GM23338 (cell line): ENCODE measurements around the gene AGR2. TPM values are rescaled to one million over a fixed set of nuclear protein-coding genes. Genes with fewer than 3 reads are reported as not detected.

ENCODE experiments used
- ATAC-seq: fragments of 200-7000 bp; cut with Tn5 transposase; 3 replicates; pipeline ENCODE4 v1.9.1; 2020
- DNase-seq: peaks from one replicate; pipeline ENCODE4 v3.0.0-alpha.2; 2015; ENCODE audit warnings: low spot score
- H2AFZ ChIP-seq: fragments of 200-600 bp; sonication (generic); 2 replicates; pipeline ENCODE4 v1.8.0; 2016; ENCODE audit warnings: antibody characterized with exemption, mild to moderate bottlenecking, moderate library complexity
- H3F3A ChIP-seq: fragments of 200-600 bp; sonication (generic); replicated peaks from 2 replicates; pipeline ENCODE4 v1.8.0; 2017; ENCODE audit warnings: antibody characterized with exemption, mixed run types, low read depth
- H3K27ac ChIP-seq: fragments of 200-600 bp; sonication (generic); 2 replicates; pipeline ENCODE4 v1.6.1; 2016; ENCODE audit warnings: low read depth
- H3K27me3 ChIP-seq: fragments of 200-600 bp; sonication (generic); 2 replicates; pipeline ENCODE4 v1.8.0; 2016; ENCODE audit warnings: mild to moderate bottlenecking, mixed run types, moderate library complexity; ENCODE audit not compliant: insufficient read depth
- H3K36me3 ChIP-seq: fragments of 200-600 bp; sonication (generic); 2 replicates; pipeline ENCODE4 v1.8.0; 2016; ENCODE audit warnings: mild to moderate bottlenecking; ENCODE audit not compliant: insufficient read depth
- H3K4me1 ChIP-seq: fragments of 200-600 bp; sonication (generic); 2 replicates; pipeline ENCODE4 v1.8.0; 2016; ENCODE audit warnings: mild to moderate bottlenecking, moderate library complexity; ENCODE audit not compliant: insufficient read depth
- H3K4me2 ChIP-seq: fragments of 200-600 bp; sonication (generic); 2 replicates; pipeline ENCODE4 v1.7.1; 2017; ENCODE audit warnings: mixed run types
- H3K4me3 ChIP-seq: fragments of 200-600 bp; sonication (generic); 2 replicates; pipeline ENCODE4 v1.6.1; 2016; ENCODE audit warnings: mixed run types
- H3K79me2 ChIP-seq: fragments of 200-600 bp; sonication (generic); replicated peaks from 2 replicates; pipeline ENCODE4 v1.8.0; 2017; ENCODE audit warnings: mild to moderate bottlenecking; ENCODE audit not compliant: insufficient read depth
- H3K9me2 ChIP-seq: fragments of 200-600 bp; sonication (generic); 2 replicates; pipeline ENCODE4 v1.8.0; 2017; ENCODE audit not compliant: insufficient read depth
- H4K20me1 ChIP-seq: fragments of 200-600 bp; sonication (generic); replicated peaks from 2 replicates; pipeline ENCODE4 v1.8.0; 2017; ENCODE audit warnings: mild to moderate bottlenecking; ENCODE audit not compliant: insufficient read depth
- H3K27ac Mint-ChIP-seq: 2 replicates; pipeline ENCODE4 v1.8.0; 2020; ENCODE audit warnings: inconsistent platforms, mild to moderate bottlenecking, moderate library complexity, mixed read lengths
- H3K27me3 Mint-ChIP-seq: 3 replicates; pipeline ENCODE4 v1.8.0; 2022; ENCODE audit warnings: low read depth, mild to moderate bottlenecking, moderate library complexity, mixed read lengths, inconsistent platforms; ENCODE audit not compliant: insufficient read depth, poor library complexity
- H3K36me3 Mint-ChIP-seq: 3 replicates; pipeline ENCODE4 v1.8.0; 2021; ENCODE audit warnings: low read depth, mild to moderate bottlenecking, inconsistent platforms, moderate library complexity, mixed read lengths
- H3K4me1 Mint-ChIP-seq: 3 replicates; pipeline ENCODE4 v1.8.0; 2020; ENCODE audit warnings: mild to moderate bottlenecking, inconsistent platforms, mixed read lengths
- H3K4me3 Mint-ChIP-seq: 3 replicates; pipeline ENCODE4 v1.8.0; 2021; ENCODE audit warnings: moderate library complexity, mild to moderate bottlenecking, inconsistent platforms, mixed read lengths
- H3K9me3 Mint-ChIP-seq: 3 replicates; pipeline ENCODE4 v1.8.0; 2020; ENCODE audit warnings: moderate library complexity, mild to moderate bottlenecking, inconsistent platforms, mixed read lengths
- CREB1 ChIP-seq: fragments of 250-450 bp; sonication (Bioruptor Pico); IDR thresholded peaks from 2 replicates; pipeline ENCODE4 v1.5.0; 2020; ENCODE audit warnings: low read depth, mild to moderate bottlenecking, moderate library complexity
- ETS1 ChIP-seq: IDR thresholded peaks from 2 replicates; pipeline ENCODE4 v1.6.1; 2016; ENCODE audit warnings: antibody characterized with exemption
- EZH2 ChIP-seq: fragments of 200-600 bp; sonication (generic); IDR thresholded peaks from one replicate; pipeline ENCODE4 v1.8.0; 2017; ENCODE audit warnings: antibody characterized with exemption, mild to moderate bottlenecking, low read depth; ENCODE audit not compliant: unreplicated experiment
- EZH2phosphoT487 ChIP-seq: fragments of 200-600 bp; sonication (generic); IDR thresholded peaks from one replicate; pipeline ENCODE4 v1.8.1; 2018; ENCODE audit warnings: antibody characterized with exemption; ENCODE audit not compliant: unreplicated experiment
- JUNB ChIP-seq: IDR thresholded peaks from one replicate; pipeline ENCODE4 v1.6.1; 2016; ENCODE audit warnings: antibody characterized with exemption; ENCODE audit not compliant: unreplicated experiment
- NANOG ChIP-seq: IDR thresholded peaks from 2 replicates; pipeline ENCODE4 v1.6.1; 2016; ENCODE audit warnings: antibody characterized with exemption, borderline replicate concordance
- POLR2AphosphoS5 ChIP-seq: IDR thresholded peaks from 2 replicates; pipeline ENCODE4 v1.6.1; 2016; ENCODE audit warnings: antibody characterized with exemption, low read depth
- REST ChIP-seq: IDR thresholded peaks from one replicate; pipeline ENCODE4 v1.6.1; 2018; ENCODE audit warnings: antibody characterized with exemption; ENCODE audit not compliant: unreplicated experiment
- STAT1 ChIP-seq: IDR thresholded peaks from one replicate; pipeline ENCODE4 v1.6.1; 2016; ENCODE audit warnings: antibody characterized with exemption; ENCODE audit not compliant: unreplicated experiment
- ZNF114 ChIP-seq: fragments of 250-450 bp; sonication (Bioruptor Pico); IDR thresholded peaks from 2 replicates; pipeline ENCODE4 v1.5.0; 2020; ENCODE audit warnings: mild to moderate bottlenecking, moderate library complexity
- ZNF331 ChIP-seq: fragments of 250-450 bp; sonication (Bioruptor Pico); IDR thresholded peaks from 2 replicates; pipeline ENCODE4 v1.5.0; 2020; ENCODE audit warnings: low read depth, mild to moderate bottlenecking, moderate library complexity
- ZNF462 ChIP-seq: fragments of 250-450 bp; sonication (Bioruptor Pico); IDR thresholded peaks from 2 replicates; pipeline ENCODE4 v1.5.0; 2020; ENCODE audit warnings: mild to moderate bottlenecking, moderate library complexity
- polyA plus RNA-seq: library from polyadenylated mRNA; unstranded; fragments of >200 nt; fragmentation: Nextera tagmentation; extraction: Ambion mirVana; gene quantifications from 2 replicates; pipeline ENCODE4 v1.2.1, GENCODE V29; 2016
- total RNA-seq: library from RNA; depleted of rRNA; stranded (reverse); fragments of >200 nt; shearing (Covaris generic); gene quantifications from 2 replicates; pipeline ENCODE4 v1.2.3, GENCODE V29; 2014
- TF ChIP-seq, protein P1 (sequence below), 2 experiments: fragments of 200-600 bp in 1 of 2; sonication (generic) in 1 of 2; conservative IDR thresholded peaks; 2 replicates each; pipeline versions ENCODE4 v1.5.1 to v1.6.1; 2016 to 2017; ENCODE audit warnings: antibody characterized with exemption in 2 of 2, low read depth in 2 of 2, mild to moderate bottlenecking in 2 of 2, moderate library complexity in 1 of 2

AGR2 gene
- total and polyA plus RNA-seq, 2 experiments from 2014 or later, result not detected

- Mint-ChIP-seq H3K27ac (no peak overlapping the region), H3K9me3 (no peaks in the 10 kb centered on the region), H3K36me3 (no peaks in the 10 kb centered on the region), H3K4me1 (peaks cover 5% of the 10 kb centered on the region; the same call in 2 of the 3 replicates), H3K27me3 (peaks cover 5% of the 10 kb centered on the region), H3K4me3 (no peak overlapping the region)
- Histone ChIP-seq H3K4me3 (no peak overlapping the region), H3K27ac (no peak overlapping the region), H3K4me1 (peaks cover 6% of the 10 kb centered on the region; the same call in 1 of the 2 replicates), H3K79me2 (no peaks in the 10 kb centered on the region), H4K20me1 (no peaks in the 10 kb centered on the region), H3K9me2 (no peaks in the 10 kb centered on the region), H3K4me2 (no peak overlapping the region), H3K36me3 (no peaks in the 10 kb centered on the region), H3K27me3 (no peaks in the 10 kb centered on the region), H2AFZ (no peak overlapping the region), H3F3A (no peaks in the 10 kb centered on the region)
- no peak for TF ChIP-seq EZH2phosphoT487
- no peak for TF ChIP-seq ZNF114 (CRISPR knock-in tag)
- TF ChIP-seq POLR2AphosphoS5, result no peak
- no peak for TF ChIP-seq ZNF462 (CRISPR knock-in tag)
- TF ChIP-seq, protein P1, sequence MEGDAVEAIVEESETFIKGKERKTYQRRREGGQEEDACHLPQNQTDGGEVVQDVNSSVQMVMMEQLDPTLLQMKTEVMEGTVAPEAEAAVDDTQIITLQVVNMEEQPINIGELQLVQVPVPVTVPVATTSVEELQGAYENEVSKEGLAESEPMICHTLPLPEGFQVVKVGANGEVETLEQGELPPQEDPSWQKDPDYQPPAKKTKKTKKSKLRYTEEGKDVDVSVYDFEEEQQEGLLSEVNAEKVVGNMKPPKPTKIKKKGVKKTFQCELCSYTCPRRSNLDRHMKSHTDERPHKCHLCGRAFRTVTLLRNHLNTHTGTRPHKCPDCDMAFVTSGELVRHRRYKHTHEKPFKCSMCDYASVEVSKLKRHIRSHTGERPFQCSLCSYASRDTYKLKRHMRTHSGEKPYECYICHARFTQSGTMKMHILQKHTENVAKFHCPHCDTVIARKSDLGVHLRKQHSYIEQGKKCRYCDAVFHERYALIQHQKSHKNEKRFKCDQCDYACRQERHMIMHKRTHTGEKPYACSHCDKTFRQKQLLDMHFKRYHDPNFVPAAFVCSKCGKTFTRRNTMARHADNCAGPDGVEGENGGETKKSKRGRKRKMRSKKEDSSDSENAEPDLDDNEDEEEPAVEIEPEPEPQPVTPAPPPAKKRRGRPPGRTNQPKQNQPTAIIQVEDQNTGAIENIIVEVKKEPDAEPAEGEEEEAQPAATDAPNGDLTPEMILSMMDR (conservative IDR thresholded peaks at IDR 0.05; ENCODE audit: low read depth in 2 of 2), result no peak
- no peak for TF ChIP-seq ZNF331 (CRISPR knock-in tag)
- TF ChIP-seq NANOG, result no peak
- TF ChIP-seq JUNB, result no peak
- TF ChIP-seq REST, result no peak
- TF ChIP-seq CREB1, result no peak
- no peak for TF ChIP-seq STAT1
- TF ChIP-seq EZH2, result no peak
- no peak for TF ChIP-seq ETS1
- DNase-seq (no peak), ATAC-seq (no peak)
Measured at GRCh38 chr7:16805441-16805840, 642 bp upstream of the AGR2 start.
